PC-3 (cell line): ENCODE measurements around the gene MOB3A. TPM values are rescaled to one million over a fixed set of nuclear protein-coding genes. Genes with fewer than 3 reads are reported as not detected.
"Not testable (repeated sequence)": the region's sequence is repeated elsewhere in the genome, so short reads cannot be mapped to it uniquely, and the experiment has no call there.

Experiments
- ATAC-seq: fragments of 200-7000 bp; cut with Tn5 transposase; 2 replicates; pipeline ENCODE4 v1.9.1; 2020; ENCODE audit warnings: mild to moderate bottlenecking, moderate library complexity
- BruUV-seq: library from RNA; stranded (reverse); fragments of 400-500 nt; replicated peaks from 2 replicates; lab custom pipeline; 2021; lab: Mats Ljungman, UMichigan
- CTCF ChIA-PET: fragments of 300-600 bp; sonication (Branson Sonifier 250); formaldehyde crosslinking; loops from one replicate; lab custom pipeline; 2022; ENCODE audit warnings: antibody characterized with exemption; lab: Charles Lee
- POLR2A ChIA-PET: fragments of 300-600 bp; sonication (Branson Sonifier 250); formaldehyde crosslinking; loops from one replicate; lab custom pipeline; 2022; ENCODE audit warnings: antibody characterized with exemption; ENCODE audit not compliant: unreplicated experiment; lab: Charles Lee
- DNase-seq: peaks from one replicate; pipeline ENCODE4 v3.0.0-alpha.2; 2015
- H2AFZ ChIP-seq: fragments of 300-600 bp; sonication (generic); 2 replicates; pipeline ENCODE4 v1.6.0; 2016; ENCODE audit warnings: antibody characterized with exemption, low read length
- H3F3A ChIP-seq: fragments of 300-600 bp; sonication (generic); one replicate; pipeline ENCODE4 v1.6.0; 2017; ENCODE audit warnings: antibody characterized with exemption, low read length, control low read depth, mild to moderate bottlenecking; ENCODE audit not compliant: unreplicated experiment
- H3K27ac ChIP-seq: fragments of 300-600 bp; sonication (generic); 2 replicates; pipeline ENCODE4 v1.5.1; 2016; ENCODE audit warnings: mild to moderate bottlenecking, low read length
- H3K27me3 ChIP-seq: fragments of 300-600 bp; sonication (generic); 2 replicates; pipeline ENCODE4 v1.6.1; 2016; ENCODE audit warnings: low read length, mixed read lengths
- H3K36me3 ChIP-seq: fragments of 300-600 bp; sonication (generic); 2 replicates; pipeline ENCODE4 v1.6.1; 2016; ENCODE audit warnings: low read depth, mixed run types, low read length, mixed read lengths
- H3K4me1 ChIP-seq: fragments of 300-600 bp; sonication (generic); 2 replicates; pipeline ENCODE4 v1.5.1; 2016; ENCODE audit warnings: low read length; ENCODE audit not compliant: insufficient read depth
- H3K4me2 ChIP-seq: fragments of 300-600 bp; sonication (generic); 2 replicates; pipeline ENCODE4 v1.6.0; 2016; ENCODE audit warnings: low read length
- H3K4me3 ChIP-seq: fragments of 300-600 bp; sonication (generic); 2 replicates; pipeline ENCODE4 v1.5.1; 2016; ENCODE audit warnings: mild to moderate bottlenecking, low read length, mixed read lengths
- H3K79me2 ChIP-seq: fragments of 300-600 bp; sonication (generic); 2 replicates; pipeline ENCODE4 v1.6.1; 2017; ENCODE audit warnings: low read length, mixed read lengths
- H3K9ac ChIP-seq: fragments of 300-600 bp; sonication (generic); 2 replicates; pipeline ENCODE4 v1.6.0; 2016; ENCODE audit warnings: mild to moderate bottlenecking, low read length
- H3K9me2 ChIP-seq: fragments of 300-600 bp; sonication (generic); replicated peaks from 2 replicates; pipeline ENCODE4 v1.6.1; 2016; ENCODE audit warnings: mixed run types, low read length, mixed read lengths
- H3K9me3 ChIP-seq: fragments of 300-600 bp; sonication (generic); 2 replicates; pipeline ENCODE4 v1.6.1; 2016; ENCODE audit warnings: low read length, mixed read lengths
- H4K20me1 ChIP-seq: fragments of 300-600 bp; sonication (generic); 2 replicates; pipeline ENCODE4 v1.6.1; 2016; ENCODE audit warnings: low read length, mixed read lengths
- CTCF ChIP-seq: fragments of 300-600 bp; sonication (generic); conservative IDR thresholded peaks from 2 replicates; pipeline ENCODE4 v1.5.1; 2017; ENCODE audit warnings: antibody characterized with exemption, low read depth, mild to moderate bottlenecking, low read length
- EZH2 ChIP-seq: fragments of 300-600 bp; sonication (generic); IDR thresholded peaks from one replicate; pipeline ENCODE4 v1.6.1; 2017; ENCODE audit warnings: antibody characterized with exemption, mild to moderate bottlenecking, low read length; ENCODE audit not compliant: unreplicated experiment
- EZH2phosphoT487 ChIP-seq: fragments of 300-600 bp; sonication (generic); IDR thresholded peaks from 2 replicates; pipeline ENCODE4 v1.6.1; 2018; ENCODE audit warnings: mild to moderate bottlenecking, antibody characterized with exemption, low read length, borderline replicate concordance
- intact Hi-C: fragments of 100-400 bp; cut with micrococcal nuclease; formaldehyde crosslinking; loops from 2 replicates; pipeline ENCODE4 v1.9.0; 2023
- total RNA-seq: library from RNA; depleted of rRNA; stranded (reverse); fragments of >200 nt; gene quantifications from 2 replicates; pipeline ENCODE4 v1.2.3, GENCODE V29; 2014

MOB3A gene
- total RNA-seq, 1 experiment from 2014 or later = 15.1 TPM

- no peaks in the 10 kb centered on the region for H3K9me3 ChIP-seq
- no peak overlapping the region for H3K4me3 ChIP-seq
- no peak for TF ChIP-seq CTCF
- no peak overlapping the region for H3K9ac ChIP-seq
- ChIA-PET POLR2A (no interaction called here), CTCF (no interaction called here)
- no peaks in the 10 kb centered on the region for H3K9me2 ChIP-seq
- H3K79me2 ChIP-seq = no peaks in the 10 kb centered on the region
- no peak overlapping the region for H3K4me2 ChIP-seq
- no peak overlapping the region for H3K27ac ChIP-seq
- no peaks in the 10 kb centered on the region for H3K27me3 ChIP-seq
- no peaks in the 10 kb centered on the region for H3F3A ChIP-seq
- no TSS peak for BruUV-seq
- no peaks in the 10 kb centered on the region for H4K20me1 ChIP-seq
- H3K4me1 ChIP-seq = no peaks in the 10 kb centered on the region
- no peak overlapping the region for H2AFZ ChIP-seq
- no peak for ATAC-seq
- intact Hi-C loops = no loop called here
- no peak for DNase-seq
- peaks cover 7% of the 10 kb centered on the region; the same call in 1 of the 2 replicates for H3K36me3 ChIP-seq
Observed at GRCh38 chr19:2129486-2129885, 33.4 kb upstream of the MOB3A start.

- Histone ChIP-seq H3K4me3 (no peak overlapping the region), H3K4me2 (no peak overlapping the region), H3K9me3 (no peaks in the 10 kb centered on the region), H3K79me2 (no peaks in the 10 kb centered on the region), H3F3A (no peaks in the 10 kb centered on the region), H2AFZ (no peak overlapping the region), H3K9ac (no peak overlapping the region), H3K36me3 (peaks cover 7% of the 10 kb centered on the region; the same call in 1 of the 2 replicates), H3K27ac (no peak overlapping the region), H4K20me1 (no peaks in the 10 kb centered on the region), H3K4me1 (no peaks in the 10 kb centered on the region), H3K27me3 (no peaks in the 10 kb centered on the region), H3K9me2 (no peaks in the 10 kb centered on the region)
- ChIA-PET POLR2A (no interaction called here), CTCF (no interaction called here)
- no peak for ATAC-seq
- no peak for DNase-seq
- BruUV-seq = no TSS peak
- intact Hi-C loops = no loop called here
- TF ChIP-seq EZH2phosphoT487 = no peak
- no peak for TF ChIP-seq CTCF
- no peak for TF ChIP-seq EZH2
Observed at GRCh38 chr19:2129022-2129421, 32.9 kb upstream of the MOB3A start.

GRCh38 chr19:2128252-2128651 is 32.1 kb upstream of the MOB3A start:
- POLR2A ChIA-PET, H4K20me1 ChIP-seq, H3K4me1 ChIP-seq, H3K79me2 ChIP-seq, intact Hi-C loops, H3K9me2 ChIP-seq, DNase-seq, ATAC-seq, H3K4me2 ChIP-seq, H2AFZ ChIP-seq, H3K36me3 ChIP-seq, H3K4me3 ChIP-seq, H3K9me3 ChIP-seq, H3K9ac ChIP-seq, H3F3A ChIP-seq, CTCF ChIA-PET, H3K27me3 ChIP-seq, BruUV-seq, H3K27ac ChIP-seq: not testable (repeated sequence)
